Erythroblast (primary cell): ENCODE results near the gene TBC1D8.

ENCODE experiments used
- GATA1 ChIP-seq: IDR thresholded peaks from 2 replicates; pipeline ENCODE4 v1.6.1; 2011; ENCODE audit warnings: low read depth, mild to moderate bottlenecking, control low read depth, low read length, moderate library complexity
- POLR2A ChIP-seq: IDR thresholded peaks from 2 replicates; pipeline ENCODE4 v1.6.1; 2011; ENCODE audit warnings: mild to moderate bottlenecking, low read length

GRCh38 chr2:101175991-101176390, 24.8 kb upstream of the TBC1D8 start:
- TF ChIP-seq POLR2A (no peak), GATA1 (no peak)
